ENCODE results near the gene IFNL3.

DNA sequence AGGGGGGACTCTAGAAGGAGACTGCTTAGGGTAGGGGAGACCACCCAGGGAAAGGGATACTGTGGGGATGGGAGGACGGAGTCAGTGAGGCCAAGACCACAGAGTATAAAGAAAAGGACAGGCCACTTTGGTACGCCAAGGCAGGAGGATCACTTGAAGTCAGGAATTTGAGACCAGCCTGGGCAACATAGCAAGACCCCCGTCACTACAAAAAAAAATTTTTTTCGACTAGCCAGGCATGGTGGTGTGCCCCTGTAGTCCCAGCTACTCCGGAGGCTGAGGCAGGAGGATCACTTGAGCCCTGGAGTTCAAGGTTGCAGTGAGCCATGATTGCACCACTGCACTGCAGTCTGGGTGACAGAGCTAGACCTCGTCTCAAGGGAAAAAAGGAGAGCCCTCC lies 6.6 kb downstream of the IFNL3 start:
- TF ChIP-seq, protein P1, sequence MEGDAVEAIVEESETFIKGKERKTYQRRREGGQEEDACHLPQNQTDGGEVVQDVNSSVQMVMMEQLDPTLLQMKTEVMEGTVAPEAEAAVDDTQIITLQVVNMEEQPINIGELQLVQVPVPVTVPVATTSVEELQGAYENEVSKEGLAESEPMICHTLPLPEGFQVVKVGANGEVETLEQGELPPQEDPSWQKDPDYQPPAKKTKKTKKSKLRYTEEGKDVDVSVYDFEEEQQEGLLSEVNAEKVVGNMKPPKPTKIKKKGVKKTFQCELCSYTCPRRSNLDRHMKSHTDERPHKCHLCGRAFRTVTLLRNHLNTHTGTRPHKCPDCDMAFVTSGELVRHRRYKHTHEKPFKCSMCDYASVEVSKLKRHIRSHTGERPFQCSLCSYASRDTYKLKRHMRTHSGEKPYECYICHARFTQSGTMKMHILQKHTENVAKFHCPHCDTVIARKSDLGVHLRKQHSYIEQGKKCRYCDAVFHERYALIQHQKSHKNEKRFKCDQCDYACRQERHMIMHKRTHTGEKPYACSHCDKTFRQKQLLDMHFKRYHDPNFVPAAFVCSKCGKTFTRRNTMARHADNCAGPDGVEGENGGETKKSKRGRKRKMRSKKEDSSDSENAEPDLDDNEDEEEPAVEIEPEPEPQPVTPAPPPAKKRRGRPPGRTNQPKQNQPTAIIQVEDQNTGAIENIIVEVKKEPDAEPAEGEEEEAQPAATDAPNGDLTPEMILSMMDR (conservative IDR thresholded peaks at IDR 0.05 in 1 of 2, IDR thresholded peaks at IDR 0.05 in 1 of 2; ENCODE audit: low read depth in 1 of 2, low read length in 2 of 2): no peak
- TF ChIP-seq EZH2 (IDR thresholded peaks at IDR 0.05; ENCODE audit: low read length, missing control alignments): no peak

Data from fibroblast of lung (primary cell).